Hepatocyte (in vitro differentiated cells): Measurements from ENCODE around the gene KDELR3. TPM values are rescaled to one million over a fixed set of nuclear protein-coding genes. Genes with fewer than 3 reads are reported as not detected.
A peak's percentile ranks its signal among the peaks of the same experiment; 100 is the strongest.

ENCODE experiments used
- DNase-seq: peaks from one replicate; pipeline ENCODE4 v3.0.0-alpha.2; 2016; ENCODE audit warnings: low spot score
- H2AFZ ChIP-seq: fragments of 200-600 bp; sonication (generic); 2 replicates; pipeline ENCODE4 v1.6.0; 2016; ENCODE audit warnings: antibody characterized with exemption, mild to moderate bottlenecking
- H3K27ac ChIP-seq: fragments of 200-600 bp; sonication (generic); 2 replicates; pipeline ENCODE4 v1.5.1; 2016; ENCODE audit warnings: mild to moderate bottlenecking
- H3K27me3 ChIP-seq: fragments of 200-600 bp; sonication (generic); 2 replicates; pipeline ENCODE4 v1.6.1; 2016
- H3K36me3 ChIP-seq: fragments of 200-600 bp; sonication (generic); replicated peaks from 2 replicates; pipeline ENCODE4 v1.5.1; 2016; ENCODE audit warnings: low read depth; ENCODE audit not compliant: insufficient read depth
- H3K4me1 ChIP-seq: fragments of 200-600 bp; sonication (generic); 2 replicates; pipeline ENCODE4 v1.5.1; 2016; ENCODE audit warnings: mild to moderate bottlenecking, moderate library complexity; ENCODE audit not compliant: insufficient read depth
- H3K4me2 ChIP-seq: fragments of 200-600 bp; sonication (generic); 2 replicates; pipeline ENCODE4 v1.6.0; 2016
- H3K4me3 ChIP-seq: fragments of 200-600 bp; sonication (generic); 2 replicates; pipeline ENCODE4 v1.5.1; 2016; ENCODE audit warnings: mild to moderate bottlenecking
- H3K79me2 ChIP-seq: fragments of 200-600 bp; sonication (generic); 2 replicates; pipeline ENCODE4 v1.6.0; 2017; ENCODE audit warnings: mild to moderate bottlenecking
- H3K9me2 ChIP-seq: fragments of 200-600 bp; sonication (generic); replicated peaks from 2 replicates; pipeline ENCODE4 v1.6.0; 2017; ENCODE audit warnings: mild to moderate bottlenecking; ENCODE audit not compliant: insufficient read depth
- H3K9me3 ChIP-seq: fragments of 200-600 bp; sonication (generic); 2 replicates; pipeline ENCODE4 v1.5.1; 2016; ENCODE audit warnings: low read depth, mild to moderate bottlenecking
- H4K20me1 ChIP-seq: fragments of 200-600 bp; sonication (generic); 2 replicates; pipeline ENCODE4 v1.6.0; 2016; ENCODE audit warnings: mild to moderate bottlenecking; ENCODE audit not compliant: insufficient read depth, poor library complexity, severe bottlenecking
- EZH2 ChIP-seq: fragments of 200-600 bp; sonication (generic); IDR thresholded peaks from 2 replicates; pipeline ENCODE4 v1.6.1; 2016; ENCODE audit warnings: antibody characterized with exemption, mild to moderate bottlenecking, borderline replicate concordance
- EZH2phosphoT487 ChIP-seq: fragments of 200-600 bp; sonication (generic); IDR thresholded peaks from one replicate; pipeline ENCODE4 v1.6.1; 2018; ENCODE audit warnings: antibody characterized with exemption, mild to moderate bottlenecking, low read depth, moderate library complexity; ENCODE audit not compliant: unreplicated experiment, severe bottlenecking
- WGBS: methylation state at CpG from one replicate; pipeline ENCODE4 v1.1.6; 2016; ENCODE audit warnings: low lambda C conversion rate; ENCODE audit errors: missing lambda C conversion rate; 5-methylcytosine and 5-hydroxymethylcytosine counted together
- polyA plus RNA-seq: library from polyadenylated mRNA; unstranded; fragments of >200 nt; fragmentation: Nextera tagmentation; extraction: Ambion mirVana; gene quantifications from 2 replicates; pipeline ENCODE4 v1.2.1, GENCODE V29; 2016
- total RNA-seq: library from RNA; depleted of rRNA; stranded (reverse); fragments of >200 nt; gene quantifications from 2 replicates; pipeline ENCODE4 v1.2.3, GENCODE V29; 2014
- TF ChIP-seq, protein P1 (sequence below): fragments of 200-600 bp; sonication (generic); IDR thresholded peaks from 2 replicates; pipeline ENCODE4 v1.5.1; 2016; ENCODE audit warnings: antibody characterized with exemption, mild to moderate bottlenecking; ENCODE audit not compliant: poor library complexity

The KDELR3 gene
- total and polyA plus RNA-seq, 2 experiments from 2014 or later, result 92.4 to 171 TPM

DNA sequence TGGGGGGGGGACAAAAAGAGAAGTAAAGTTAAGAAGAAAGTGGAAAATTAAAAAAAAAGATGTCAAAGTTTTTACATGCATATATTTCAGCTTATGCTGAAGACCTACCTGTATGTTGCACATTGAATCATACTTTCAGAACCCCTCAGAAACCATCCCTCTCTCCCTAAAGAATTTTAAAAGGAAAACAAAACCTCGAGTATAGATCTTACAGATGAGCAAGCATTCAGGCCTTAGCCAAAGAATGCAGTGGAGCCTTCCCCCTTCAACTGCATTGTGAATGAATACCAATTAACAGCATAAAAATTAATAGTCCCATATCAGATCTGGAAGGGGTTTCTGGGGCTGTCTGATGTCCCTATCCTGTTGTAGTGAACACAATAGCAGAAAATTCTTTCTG, 16.3 kb downstream of the KDELR3 start:
- no peak overlapping the region for H3K27ac ChIP-seq
- no peak overlapping the region for H3K4me2 ChIP-seq
- TF ChIP-seq, protein P1, sequence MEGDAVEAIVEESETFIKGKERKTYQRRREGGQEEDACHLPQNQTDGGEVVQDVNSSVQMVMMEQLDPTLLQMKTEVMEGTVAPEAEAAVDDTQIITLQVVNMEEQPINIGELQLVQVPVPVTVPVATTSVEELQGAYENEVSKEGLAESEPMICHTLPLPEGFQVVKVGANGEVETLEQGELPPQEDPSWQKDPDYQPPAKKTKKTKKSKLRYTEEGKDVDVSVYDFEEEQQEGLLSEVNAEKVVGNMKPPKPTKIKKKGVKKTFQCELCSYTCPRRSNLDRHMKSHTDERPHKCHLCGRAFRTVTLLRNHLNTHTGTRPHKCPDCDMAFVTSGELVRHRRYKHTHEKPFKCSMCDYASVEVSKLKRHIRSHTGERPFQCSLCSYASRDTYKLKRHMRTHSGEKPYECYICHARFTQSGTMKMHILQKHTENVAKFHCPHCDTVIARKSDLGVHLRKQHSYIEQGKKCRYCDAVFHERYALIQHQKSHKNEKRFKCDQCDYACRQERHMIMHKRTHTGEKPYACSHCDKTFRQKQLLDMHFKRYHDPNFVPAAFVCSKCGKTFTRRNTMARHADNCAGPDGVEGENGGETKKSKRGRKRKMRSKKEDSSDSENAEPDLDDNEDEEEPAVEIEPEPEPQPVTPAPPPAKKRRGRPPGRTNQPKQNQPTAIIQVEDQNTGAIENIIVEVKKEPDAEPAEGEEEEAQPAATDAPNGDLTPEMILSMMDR, result no peak
- TF ChIP-seq EZH2 (no peak), EZH2phosphoT487 (no peak)
- no peak overlapping the region for H3K4me3 ChIP-seq
- H2AFZ ChIP-seq, result no peak overlapping the region
- H3K79me2 ChIP-seq, result peaks cover 22% of the 10 kb centered on the region
- no peaks in the 10 kb centered on the region for H3K4me1 ChIP-seq
- peaks cover 14% of the 10 kb centered on the region for H3K36me3 ChIP-seq
- DNase-seq, result no peak
- H3K9me3 ChIP-seq, result no peaks in the 10 kb centered on the region
- H4K20me1 ChIP-seq, result peaks cover 41% of the 10 kb centered on the region
- H3K27me3 ChIP-seq, result no peaks in the 10 kb centered on the region
- H3K9me2 ChIP-seq, result no peaks in the 10 kb centered on the region
- 96% methylated on average over 1 of the region's 1 CpG for WGBS

- no peak overlapping the region for H3K4me3 ChIP-seq
- H3K79me2 ChIP-seq, result peaks cover 37% of the 10 kb centered on the region
- peaks cover 54% of the 10 kb centered on the region for H4K20me1 ChIP-seq
- H3K36me3 ChIP-seq, result peaks cover 14% of the 10 kb centered on the region
- TF ChIP-seq EZH2, result no peak
- WGBS, result 82% methylated on average over 4 of the region's 5 CpGs
- no peak for DNase-seq
- H3K9me2 ChIP-seq, result no peaks in the 10 kb centered on the region
- H3K9me3 ChIP-seq, result no peaks in the 10 kb centered on the region
- H3K4me2 ChIP-seq, result no peak overlapping the region
- H3K27me3 ChIP-seq, result no peaks in the 10 kb centered on the region
- no peak overlapping the region for H3K27ac ChIP-seq
- H2AFZ ChIP-seq, result no peak overlapping the region
- H3K4me1 ChIP-seq, result no peaks in the 10 kb centered on the region
These were observed 17.9 kb downstream of the KDELR3 start for GRCh38 chr22:38485783-38486182.

DNA sequence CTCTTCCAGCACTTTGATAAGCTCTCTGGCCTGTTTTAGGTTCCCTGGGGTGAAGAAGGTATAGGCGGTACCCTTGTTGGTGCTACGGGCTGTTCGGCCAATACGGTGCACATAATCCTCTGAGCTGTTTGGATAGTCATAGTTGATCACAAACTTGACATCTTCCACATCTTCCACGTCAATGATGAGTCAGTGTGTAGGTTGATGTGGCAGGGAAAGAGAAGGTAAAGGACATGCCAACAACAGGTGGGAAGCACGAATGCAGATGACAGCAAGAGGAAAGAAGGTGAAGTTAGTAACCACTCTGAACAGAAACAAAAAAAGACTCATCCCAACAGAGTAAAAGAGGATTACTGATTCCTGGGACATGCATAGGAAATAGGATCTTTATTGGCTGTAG, 20.1 kb downstream of the KDELR3 start:
- Histone ChIP-seq H3K4me1 (no peaks in the 10 kb centered on the region), H3K4me2 (no peak overlapping the region), H3K36me3 (peaks cover 16% of the 10 kb centered on the region), H2AFZ (no peak overlapping the region), H3K9me3 (no peaks in the 10 kb centered on the region), H3K4me3 (no peak overlapping the region), H3K9me2 (no peaks in the 10 kb centered on the region), H4K20me1 (peaks cover 73% of the 10 kb centered on the region), H3K27ac (no peak overlapping the region), H3K27me3 (no peaks in the 10 kb centered on the region), H3K79me2 (peaks cover 49% of the 10 kb centered on the region)
- TF ChIP-seq EZH2 (no peak), EZH2phosphoT487 (no peak)
- TF ChIP-seq, protein P1, result no peak
- no peak for DNase-seq
- WGBS, result 93% methylated on average over 6 of the region's 6 CpGs

DNA sequence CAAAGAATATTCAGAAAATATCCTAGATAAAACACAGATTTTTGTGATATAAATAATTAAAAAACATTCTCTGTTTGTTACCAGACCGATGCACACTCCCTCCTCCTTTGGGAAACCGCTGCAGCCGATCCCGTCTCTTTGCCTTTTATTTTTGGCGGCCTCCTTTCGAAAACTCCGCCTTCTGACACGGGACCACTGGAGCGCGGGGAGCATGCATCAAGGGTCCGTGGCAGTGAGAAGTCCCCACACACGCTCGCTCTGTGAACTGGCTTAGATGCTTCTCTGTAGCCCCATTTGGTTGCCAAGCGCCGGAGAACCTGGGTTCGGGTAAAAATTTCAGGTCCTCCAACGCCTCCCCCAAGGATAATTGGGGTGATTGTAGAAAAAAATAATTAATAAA, 21.2 kb downstream of the KDELR3 start:
- Histone ChIP-seq H4K20me1 (peaks cover 85% of the 10 kb centered on the region), H3K4me3 (no peak overlapping the region), H3K4me2 (no peak overlapping the region), H3K27ac (peak overlapping the region; percentile 56), H3K36me3 (peaks cover 26% of the 10 kb centered on the region), H3K27me3 (no peaks in the 10 kb centered on the region), H3K4me1 (no peaks in the 10 kb centered on the region), H3K9me2 (no peaks in the 10 kb centered on the region), H3K79me2 (peaks cover 61% of the 10 kb centered on the region), H3K9me3 (no peaks in the 10 kb centered on the region), H2AFZ (no peak overlapping the region)
- no peak for DNase-seq
- TF ChIP-seq EZH2phosphoT487 (no peak), EZH2 (no peak)
- TF ChIP-seq, protein P1, result no peak
- WGBS, result 98% methylated on average over 17 of the region's 17 CpGs
